GM19025 (cell line): ENCODE data around the gene EPS8L3.

ENCODE experiments used
- ATAC-seq: cut with Tn5 transposase; IDR thresholded peaks from one replicate; pipeline ENCODE4 v1.9.1; 2021; ENCODE audit warnings: mild to moderate bottlenecking, low read depth, moderate library complexity; ENCODE audit not compliant: unreplicated experiment

EPS8L3 gene

DNA sequence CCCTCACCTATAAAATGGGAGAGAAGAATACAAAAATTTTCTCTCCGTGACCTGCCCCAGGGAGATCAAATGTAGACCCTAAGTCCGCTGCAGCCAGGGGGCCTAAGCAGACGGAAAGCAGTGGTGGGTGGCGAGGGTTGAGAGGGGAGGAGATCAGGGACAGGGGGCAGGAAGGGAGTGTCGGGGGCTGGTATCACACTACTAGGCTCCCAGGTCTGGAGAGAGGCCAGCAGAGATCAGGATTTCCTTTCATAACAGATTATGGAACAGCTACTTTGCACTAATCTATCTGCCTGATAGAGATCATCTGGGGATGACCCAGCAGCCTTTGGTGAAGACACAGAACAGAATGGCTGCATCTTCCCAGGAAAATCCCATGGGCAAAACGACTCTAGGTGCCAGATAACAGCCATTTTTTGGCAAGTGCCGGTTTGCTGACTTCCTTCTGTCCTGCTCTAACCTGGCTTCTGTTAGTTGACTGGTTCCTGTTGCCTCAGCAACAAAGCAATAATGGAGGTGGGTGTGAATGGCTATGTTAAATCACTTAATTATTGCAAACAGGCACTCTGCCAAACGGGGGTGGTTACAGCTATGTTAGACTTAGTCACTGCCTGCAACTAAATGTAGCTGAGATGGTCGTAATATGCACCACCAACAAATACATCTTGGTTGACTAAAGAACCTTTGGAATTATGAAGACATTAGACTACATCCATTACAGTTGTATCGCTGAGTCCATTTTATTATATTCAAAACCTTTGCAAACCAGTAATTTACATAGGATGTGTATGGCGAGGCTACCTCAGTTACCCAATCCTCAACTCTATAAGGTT lies 30.0 kb upstream of the EPS8L3 start:
- no peak for ATAC-seq

DNA sequence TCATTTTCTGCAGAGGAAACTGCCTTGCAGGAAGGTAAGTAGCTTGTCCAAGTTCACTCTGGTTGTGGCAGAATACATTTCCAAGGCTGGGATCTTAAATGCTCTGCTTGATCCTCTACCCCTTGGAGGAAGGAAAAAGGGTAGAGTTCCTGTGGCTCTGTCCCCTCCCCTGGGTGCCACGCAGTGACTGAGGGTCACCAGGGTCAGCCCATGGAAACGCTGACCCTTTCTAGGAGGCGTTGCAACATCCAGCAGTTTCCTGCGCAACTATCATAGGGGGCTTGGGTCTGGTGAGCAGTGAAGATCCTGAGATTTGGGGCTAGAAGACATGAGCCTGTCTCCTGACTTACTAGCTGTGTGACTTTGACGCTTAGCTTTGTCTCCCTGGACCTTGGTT lies 29.4 kb upstream of the EPS8L3 start:
- ATAC-seq: no peak

DNA sequence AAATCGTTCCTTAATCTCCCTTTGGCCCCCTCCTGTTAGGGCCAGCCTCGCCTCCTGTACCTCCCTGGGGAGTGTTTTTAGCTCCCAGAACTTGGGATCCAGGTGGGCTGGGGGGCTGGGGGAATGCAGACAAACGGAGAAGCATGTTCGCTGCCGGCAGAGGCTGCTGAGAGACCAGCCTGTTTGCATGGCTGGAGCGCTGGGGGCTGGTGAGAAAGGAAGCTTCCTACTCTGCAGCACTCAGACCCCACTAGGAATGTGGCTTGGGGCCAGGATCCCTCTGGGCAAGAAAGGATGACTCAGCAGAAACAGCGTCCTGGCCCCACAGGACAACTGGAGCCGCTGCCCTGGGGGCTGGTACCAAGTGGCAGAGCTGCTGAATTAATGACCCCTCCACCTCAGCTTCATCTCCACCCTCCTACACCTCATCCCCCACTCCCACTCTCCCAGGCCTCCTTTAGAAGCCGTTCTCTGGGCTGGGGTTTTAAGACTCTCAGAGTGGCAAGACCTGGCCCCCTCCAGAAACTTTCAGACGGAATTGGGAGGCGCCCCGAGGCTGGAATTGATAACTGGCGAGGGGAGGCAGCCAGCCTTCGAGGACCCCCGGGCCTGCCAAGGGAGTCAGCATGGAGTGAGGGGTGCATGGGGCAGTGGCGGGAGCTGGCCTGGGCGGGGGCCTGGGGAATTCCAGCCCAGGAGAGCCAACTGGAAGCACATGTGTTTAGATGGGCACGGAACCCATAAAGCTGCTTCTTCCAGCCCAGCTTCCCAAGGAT lies 28.5 kb upstream of the EPS8L3 start:
- ATAC-seq: no peak

DNA sequence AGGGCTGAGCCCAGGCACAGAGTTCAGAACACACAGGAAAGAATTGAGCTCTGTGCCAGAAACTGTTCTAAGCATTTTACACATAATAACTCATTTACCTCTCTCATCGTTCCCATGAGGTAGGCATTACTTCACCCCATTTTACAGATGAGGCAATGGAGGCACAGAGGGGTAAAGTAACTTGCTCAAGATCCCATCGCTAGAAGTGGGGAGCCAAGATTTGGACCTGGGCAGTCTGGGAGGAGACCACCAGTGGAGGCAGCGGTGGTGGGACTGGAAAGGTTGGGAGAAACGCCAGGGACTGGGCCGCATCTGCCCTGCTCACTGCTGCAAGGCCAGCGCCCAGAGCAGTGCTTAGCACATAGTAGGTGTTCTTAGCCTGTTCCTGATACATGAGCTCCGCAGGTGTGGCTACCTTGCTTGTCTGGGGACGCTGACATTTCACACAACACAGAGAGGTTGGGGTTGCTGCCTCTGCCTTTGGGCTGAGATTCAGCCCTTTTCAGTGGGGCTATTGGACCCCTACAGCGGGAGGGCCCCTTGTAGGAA lies 27.8 kb upstream of the EPS8L3 start:
- no peak for ATAC-seq

DNA sequence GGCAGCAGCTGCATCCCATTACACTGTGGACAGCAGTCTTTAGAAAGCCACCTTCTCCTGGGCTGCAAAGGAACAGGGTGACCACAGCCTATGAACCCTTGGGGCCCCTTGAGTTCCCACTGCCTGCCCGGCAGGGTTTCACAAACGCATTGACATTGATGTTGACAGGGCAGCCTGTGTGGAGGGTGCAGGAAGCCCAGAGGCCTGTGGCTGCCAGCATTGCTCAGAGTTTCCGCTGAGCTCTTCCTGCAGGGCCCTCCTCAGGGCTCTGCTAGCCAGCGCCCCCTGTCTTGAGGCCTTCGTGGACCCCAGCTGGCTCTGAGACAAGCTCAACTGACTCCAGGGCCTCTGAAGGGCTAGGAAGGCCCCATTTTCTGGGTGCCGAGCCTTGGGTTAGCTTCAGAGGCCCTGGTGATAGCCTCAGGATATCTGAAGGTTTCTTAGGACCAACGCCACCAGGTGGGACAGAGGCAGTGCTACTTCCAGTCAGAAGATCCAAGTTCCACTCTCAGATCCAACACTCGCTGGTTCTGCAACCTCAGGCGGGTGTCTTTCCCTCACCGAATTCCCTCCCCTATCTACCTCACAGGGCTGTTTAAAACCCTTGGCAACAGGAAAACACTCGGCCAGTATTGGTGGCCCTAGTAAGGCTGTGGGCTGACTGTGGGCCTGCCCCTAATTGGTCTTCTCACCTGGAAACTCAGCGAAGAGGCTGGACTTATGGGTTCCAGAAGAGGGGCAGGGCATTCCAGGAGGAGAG lies 27.2 kb upstream of the EPS8L3 start:
- peak; percentile 70 for ATAC-seq

DNA sequence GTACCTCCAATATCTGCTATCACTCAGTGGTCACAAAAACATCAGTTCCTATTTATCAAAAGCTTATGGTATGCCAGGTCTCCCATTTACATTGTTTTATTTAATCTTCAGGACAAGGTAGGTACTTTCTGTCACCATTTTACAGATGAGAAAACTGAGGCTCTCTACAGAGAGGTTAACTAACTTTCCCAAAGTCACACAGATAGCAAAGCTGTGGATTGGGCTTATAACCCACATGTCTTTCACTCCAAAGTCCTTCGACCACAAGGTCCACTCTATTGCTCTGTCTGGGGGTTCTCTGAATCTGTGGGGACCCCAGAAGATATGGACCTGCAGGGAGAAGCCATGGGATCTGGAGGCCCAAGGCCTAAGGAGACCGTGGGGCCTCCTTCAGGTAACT lies 26.6 kb upstream of the EPS8L3 start:
- ATAC-seq: no peak

DNA sequence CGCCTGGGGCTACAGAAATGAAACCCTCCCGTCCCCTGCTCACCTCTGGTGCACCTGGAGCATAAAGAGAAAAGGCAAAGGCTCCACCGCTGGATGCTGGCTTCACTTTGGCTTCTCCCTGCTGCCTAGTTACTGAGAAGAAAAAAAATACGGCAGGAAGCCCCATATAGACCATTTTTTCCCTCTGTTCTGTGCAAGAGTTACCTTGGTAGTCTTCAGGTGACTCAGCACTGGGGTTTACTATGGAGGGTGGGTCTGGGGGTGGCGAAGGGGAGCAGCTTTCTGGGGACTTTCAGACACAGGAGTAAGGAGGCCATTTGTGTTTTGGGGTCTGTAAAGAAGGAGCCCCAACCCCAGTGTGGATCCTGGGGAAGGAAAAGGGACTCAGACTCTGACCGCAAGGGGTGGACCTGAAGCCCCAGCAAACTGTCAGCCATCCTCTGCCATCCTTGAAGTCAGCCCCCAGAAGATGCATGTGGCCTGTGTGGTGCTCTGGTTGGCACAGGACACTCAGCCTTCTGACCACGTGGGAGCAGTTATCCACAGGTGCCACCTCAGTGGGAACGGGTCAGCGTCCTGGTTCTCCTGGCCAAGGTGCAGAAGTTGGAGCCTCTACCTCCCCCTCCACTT lies 25.9 kb upstream of the EPS8L3 start:
- no peak for ATAC-seq

DNA sequence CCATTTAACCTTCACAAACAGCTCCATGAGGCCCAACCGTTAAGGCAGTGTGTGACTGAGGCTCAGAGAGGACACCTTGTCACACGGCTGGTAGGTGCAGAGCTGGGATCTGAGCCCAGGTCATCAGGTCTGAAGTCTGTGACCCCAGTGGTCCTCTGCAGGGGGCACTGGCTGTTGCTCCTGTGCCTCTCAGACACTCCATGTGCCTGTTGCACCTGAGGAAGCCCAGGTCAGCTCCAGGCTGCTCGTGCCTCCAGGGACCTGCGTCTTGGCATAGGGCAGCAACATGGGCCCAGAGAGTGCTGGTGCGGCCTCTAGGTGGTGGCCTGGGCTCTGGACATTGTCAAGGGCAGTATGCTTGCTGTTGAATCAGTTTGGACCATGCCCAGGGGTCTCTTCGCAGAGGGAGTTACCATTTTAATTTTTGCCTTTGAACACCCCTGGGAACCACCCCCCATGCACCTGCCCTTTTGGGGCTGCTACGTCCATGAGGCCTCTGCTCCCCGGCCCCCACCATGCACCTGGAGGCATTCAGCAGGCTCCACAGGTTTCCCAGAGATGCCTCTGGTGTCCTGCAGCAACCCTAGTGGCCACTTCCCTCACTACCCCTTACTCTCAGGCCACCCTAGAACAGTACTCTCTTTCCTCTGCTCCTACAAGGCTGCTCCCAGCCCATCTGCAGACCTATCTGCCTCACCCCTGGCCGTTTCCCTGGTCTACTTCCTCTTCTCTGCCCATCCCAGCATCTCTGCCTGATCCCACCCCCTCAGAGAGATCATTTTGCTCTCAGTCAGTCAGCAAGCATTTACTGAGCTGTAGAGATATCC lies 25.2 kb upstream of the EPS8L3 start:
- ATAC-seq: no peak

DNA sequence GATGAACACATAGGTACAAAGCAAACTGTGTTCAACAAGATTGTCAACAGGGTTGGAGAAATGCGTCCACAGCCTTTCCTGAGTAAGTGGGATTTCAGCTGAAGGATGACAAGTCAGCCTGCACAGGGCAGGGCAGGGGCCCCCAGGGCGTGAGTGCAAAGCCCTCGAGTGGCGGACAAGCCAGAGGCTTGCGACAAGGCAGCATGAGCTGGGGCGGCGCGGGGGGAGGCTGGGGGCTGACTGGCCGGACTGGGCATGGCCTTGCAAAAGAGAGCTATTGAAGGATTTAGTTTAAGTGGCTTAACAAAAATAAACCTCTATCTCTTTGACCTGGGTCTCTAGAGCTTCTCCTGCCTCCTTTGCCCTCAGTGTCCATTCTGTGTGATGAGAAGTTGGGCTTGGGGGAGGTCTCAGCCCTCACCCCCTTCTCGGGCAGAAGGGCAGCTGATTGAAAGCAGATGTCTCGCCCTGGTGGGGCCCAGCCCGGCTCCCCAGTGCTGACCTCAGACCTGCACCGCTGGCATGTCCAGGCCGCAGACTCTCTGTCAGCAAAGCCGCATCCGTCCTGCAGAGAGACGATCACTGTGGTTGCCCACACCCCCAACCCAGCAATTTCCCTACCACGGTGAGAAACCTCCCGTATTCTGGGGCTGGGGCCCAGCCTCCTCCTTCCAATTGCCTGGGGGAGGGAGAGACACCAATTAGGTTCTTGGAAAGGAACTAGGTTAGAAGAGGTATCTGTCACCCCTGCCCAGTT lies 24.3 kb upstream of the EPS8L3 start:
- no peak for ATAC-seq

DNA sequence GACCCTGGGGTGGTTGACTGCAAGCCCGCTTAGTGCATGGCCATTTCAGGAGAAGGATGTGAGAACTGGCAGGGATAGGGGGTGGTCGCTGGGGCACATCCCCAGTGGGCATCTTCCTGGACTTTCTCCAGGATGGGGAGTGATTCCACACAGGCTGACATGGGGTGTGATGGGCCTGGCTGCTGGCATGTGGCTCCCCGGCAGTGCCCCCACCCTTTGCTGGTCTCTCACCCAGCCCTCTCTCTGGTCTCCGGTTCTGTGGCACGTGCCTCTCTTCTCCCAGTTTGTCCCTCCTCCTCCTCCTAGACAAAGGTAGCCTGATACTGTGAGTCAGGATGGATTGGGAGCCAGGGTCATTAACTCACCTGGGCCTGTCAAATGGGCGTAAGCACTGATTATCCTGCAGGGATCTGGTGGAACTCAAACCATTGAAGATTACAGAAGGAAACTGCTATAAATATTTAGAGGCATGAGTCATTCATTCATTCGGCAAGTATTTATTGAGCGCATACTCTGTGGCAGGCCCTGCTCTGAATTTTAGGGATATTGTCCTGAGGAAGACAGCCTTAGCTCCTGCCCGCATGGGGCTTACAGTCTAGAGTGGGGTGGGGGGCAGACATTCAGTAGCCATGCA lies 23.6 kb upstream of the EPS8L3 start:
- ATAC-seq: no peak

DNA sequence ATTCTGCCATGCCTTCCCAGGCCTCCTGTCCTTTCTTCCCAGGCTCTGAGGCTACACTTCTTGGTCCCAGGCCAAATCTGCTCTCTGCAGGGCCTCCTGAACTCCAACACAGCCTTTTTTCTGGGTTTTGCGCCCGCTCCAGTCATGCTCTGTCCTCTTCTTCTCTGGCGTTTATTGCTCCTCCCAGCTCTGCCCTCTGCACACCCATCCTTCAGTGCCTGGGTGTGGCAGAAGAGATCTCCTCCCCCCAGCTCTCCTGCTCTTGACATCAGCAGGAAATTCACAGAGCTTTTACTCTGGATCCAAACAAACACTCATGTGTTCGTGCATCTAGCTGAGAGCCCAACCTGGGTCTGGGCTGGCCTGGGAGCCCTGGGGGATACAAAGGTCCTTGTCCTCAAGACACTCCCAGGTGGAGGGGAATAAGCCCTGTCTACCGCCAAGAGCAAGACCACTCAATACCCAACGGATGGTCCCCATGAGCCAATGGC lies 22.9 kb upstream of the EPS8L3 start:
- no peak for ATAC-seq

DNA sequence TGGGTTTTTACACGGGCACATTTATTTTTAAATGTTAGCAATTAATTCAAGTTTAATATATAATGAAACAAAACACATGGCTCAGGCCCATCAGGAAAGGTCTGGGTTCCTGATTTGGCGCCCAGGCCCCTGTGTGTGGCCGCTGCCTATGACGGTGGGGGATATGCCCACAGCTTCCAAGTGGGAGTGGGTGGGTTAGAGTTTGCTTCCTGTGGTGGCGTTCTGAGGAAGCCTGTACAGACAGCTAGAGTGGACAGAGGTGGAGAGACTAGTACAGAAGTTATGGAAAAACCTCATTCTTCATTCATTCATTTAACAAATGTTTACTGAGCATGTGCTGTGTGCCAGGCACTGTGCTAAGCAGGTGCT lies 22.4 kb upstream of the EPS8L3 start:
- ATAC-seq: no peak

DNA sequence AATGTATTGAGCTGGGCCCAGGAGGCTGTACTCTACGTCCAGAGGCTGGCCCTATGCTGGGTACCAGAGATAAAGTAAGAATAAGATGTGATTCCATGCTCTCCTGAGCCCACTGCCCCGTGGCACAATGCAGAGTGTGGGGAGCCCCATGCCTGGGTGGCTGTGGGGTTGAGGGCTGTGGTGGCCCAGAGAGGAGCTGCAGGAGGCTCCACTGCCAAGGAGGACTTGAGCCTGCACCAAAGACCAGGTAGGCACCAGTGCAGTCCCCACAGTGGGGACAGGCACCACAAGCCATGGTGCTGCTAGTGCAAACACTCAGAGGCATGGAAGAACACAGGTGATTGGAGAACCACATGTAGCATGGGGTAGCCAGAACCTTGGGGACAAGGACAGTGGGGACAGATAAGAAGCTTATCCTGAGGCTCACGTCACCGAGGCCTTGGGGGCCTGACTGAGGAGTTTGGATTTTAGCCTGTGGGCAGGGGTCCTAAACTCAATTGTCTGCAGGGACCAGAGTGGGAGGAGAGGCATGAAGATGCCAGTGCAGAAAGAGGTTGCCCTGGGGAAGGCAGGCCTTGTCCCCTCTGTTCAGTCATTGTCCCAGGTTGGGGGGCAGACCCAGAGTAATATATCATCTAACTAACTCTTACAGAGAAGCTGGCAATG lies 21.9 kb upstream of the EPS8L3 start:
- no peak for ATAC-seq

DNA sequence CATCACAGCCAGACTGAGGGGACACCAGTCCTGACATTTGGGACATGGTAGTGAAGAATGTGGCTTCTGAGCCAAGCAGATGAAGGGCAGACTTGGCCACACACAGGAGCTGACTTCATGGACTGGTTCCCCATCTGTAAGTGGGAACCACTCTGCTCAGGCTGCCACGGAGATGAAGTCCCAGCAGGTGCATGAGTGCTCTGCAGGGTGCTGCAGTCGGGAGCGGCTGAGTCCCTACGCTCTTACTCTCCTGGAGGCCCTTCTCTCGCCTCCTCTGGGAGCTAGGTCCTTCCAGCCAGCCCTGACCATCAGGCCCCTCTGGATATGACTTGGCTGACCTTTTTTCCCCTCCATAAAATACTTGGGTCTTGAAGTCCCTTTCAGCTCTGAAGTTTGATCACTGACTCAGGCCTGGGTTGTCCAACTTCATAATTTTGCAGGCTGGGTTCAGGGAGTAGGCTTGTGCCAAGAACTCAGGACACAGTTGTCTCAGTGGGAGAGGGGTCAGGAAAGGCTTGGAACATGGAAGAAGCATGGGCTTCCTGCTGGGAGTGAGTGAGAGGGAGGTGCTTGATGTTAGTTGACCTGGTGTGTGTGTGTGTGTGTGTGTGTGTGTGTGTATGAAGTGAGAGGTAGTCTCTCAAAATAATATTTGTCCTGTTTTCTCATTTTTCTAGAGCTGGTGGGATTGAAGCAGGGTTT lies 21.0 kb upstream of the EPS8L3 start:
- ATAC-seq: no peak

DNA sequence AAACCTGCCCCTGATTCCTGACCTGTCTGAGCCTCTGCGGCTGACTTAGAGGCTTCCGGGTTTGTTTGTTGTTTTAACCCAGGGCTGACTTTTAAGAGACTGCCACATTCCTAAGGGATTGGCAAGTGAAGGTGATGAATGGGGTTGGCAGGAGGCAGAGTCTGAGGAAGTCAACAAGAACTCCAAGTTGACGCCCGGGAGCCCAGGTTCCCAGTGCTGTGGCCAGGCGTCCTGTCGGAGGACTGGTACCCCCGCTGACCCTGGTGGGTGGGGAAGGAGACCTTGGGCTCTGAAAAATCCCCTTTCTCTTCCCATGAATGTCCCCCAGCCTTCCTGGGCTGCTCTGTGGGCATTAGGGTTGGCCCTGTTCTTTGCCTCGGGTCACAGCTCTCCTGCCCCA lies 19.7 kb upstream of the EPS8L3 start:
- ATAC-seq: no peak

DNA sequence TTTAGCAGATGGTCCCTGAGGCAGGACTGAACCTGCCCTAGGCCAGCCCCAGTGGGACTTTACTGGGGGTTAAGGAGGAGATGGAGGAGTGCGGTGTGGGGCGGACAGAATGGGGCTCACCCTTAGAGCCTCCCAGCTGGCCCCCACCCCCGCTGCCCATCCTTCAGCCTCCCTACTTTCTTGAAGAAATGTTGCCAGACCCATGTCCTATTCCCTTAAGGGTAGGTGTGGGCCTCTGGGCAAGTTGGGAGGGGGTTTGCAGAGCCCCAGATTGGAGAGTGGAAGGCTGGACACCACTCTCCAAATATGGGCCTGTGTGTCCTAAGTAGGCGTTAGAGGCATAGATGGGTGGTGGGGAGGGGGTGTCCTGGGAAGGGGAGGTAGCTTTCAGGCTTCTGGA lies 19.2 kb upstream of the EPS8L3 start:
- ATAC-seq: no peak

DNA sequence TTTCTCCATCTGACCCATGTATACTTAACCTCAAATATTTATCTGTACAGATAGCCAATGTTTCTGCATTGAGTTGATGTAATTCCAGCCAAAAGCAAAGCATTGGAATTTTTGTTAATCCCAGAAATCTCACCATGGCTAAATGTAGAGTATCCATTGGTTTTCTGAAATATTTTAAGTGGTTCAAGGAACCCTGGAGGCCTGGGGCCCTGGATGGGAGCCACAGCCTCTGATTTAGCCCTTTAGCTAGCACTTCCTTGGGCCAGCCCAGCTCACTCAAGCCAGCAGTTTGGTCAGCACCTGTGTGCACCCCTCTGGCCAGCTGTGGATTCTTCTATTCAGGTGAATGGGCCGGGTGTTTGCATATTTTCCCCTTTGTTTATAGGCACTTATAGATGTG lies 18.8 kb upstream of the EPS8L3 start:
- no peak for ATAC-seq
